HepG2 (cell line): ENCODE data around the gene PLPP3. TPM values are rescaled to one million over a fixed set of nuclear protein-coding genes. Genes with fewer than 3 reads are reported as not detected.
A peak's percentile ranks its signal among the peaks of the same experiment; 100 is the strongest.

Source experiments
- ELF1 ChIP-seq: sonication (generic); formaldehyde crosslinking; IDR thresholded peaks from 2 replicates; pipeline ENCODE4 v1.4.0; 2020; ENCODE audit warnings: missing genetic modification reagents
- ELF4 ChIP-seq: sonication (generic); formaldehyde crosslinking; IDR thresholded peaks from 2 replicates; pipeline ENCODE4 v1.5.0; 2020; ENCODE audit warnings: missing genetic modification reagents, mild to moderate bottlenecking, moderate library complexity, borderline replicate concordance
- HMG20B ChIP-seq: conservative IDR thresholded peaks from 2 replicates; pipeline ENCODE4 v1.6.1; 2016; ENCODE audit warnings: missing genetic modification reagents, missing compliant biosample characterization
- IRF2 ChIP-seq: IDR thresholded peaks from 2 replicates; pipeline ENCODE4 v1.6.1; 2018; ENCODE audit warnings: missing genetic modification reagents, missing compliant biosample characterization
- KDM3A ChIP-seq: IDR thresholded peaks from 2 replicates; pipeline ENCODE4 v1.6.1; 2018; ENCODE audit warnings: low read depth, missing compliant biosample characterization
- MEIS2 ChIP-seq: sonication (generic); formaldehyde crosslinking; IDR thresholded peaks from 2 replicates; pipeline ENCODE4 v1.9.0; 2021; ENCODE audit warnings: mild to moderate bottlenecking, missing genetic modification reagents
- PATZ1 ChIP-seq: sonication (generic); formaldehyde crosslinking; IDR thresholded peaks from 2 replicates; pipeline ENCODE4 v1.4.0; 2020; ENCODE audit warnings: missing genetic modification reagents
- PBX2 ChIP-seq: IDR thresholded peaks from 2 replicates; pipeline ENCODE4 v1.6.1; 2016; ENCODE audit warnings: control low read depth
- PCBP1 ChIP-seq: fragments of 200-400 bp; formaldehyde crosslinking; IDR thresholded peaks from 2 replicates; pipeline ENCODE4 v1.6.1; 2017; ENCODE audit warnings: mild to moderate bottlenecking, low read depth, low read length, borderline replicate concordance
- RBM39 ChIP-seq: fragments of 200-400 bp; formaldehyde crosslinking; IDR thresholded peaks from one replicate; pipeline ENCODE4 v1.6.1; 2018; ENCODE audit warnings: antibody characterized with exemption, mild to moderate bottlenecking, low read depth, low read length; ENCODE audit not compliant: poor library complexity, severe bottlenecking
- SIX1 ChIP-seq: sonication (generic); formaldehyde crosslinking; IDR thresholded peaks from 2 replicates; pipeline ENCODE4 v1.4.0; 2020; ENCODE audit warnings: missing genetic modification reagents, borderline replicate concordance
- SRSF4 ChIP-seq: fragments of 200-400 bp; formaldehyde crosslinking; IDR thresholded peaks from one replicate; pipeline ENCODE4 v1.6.1; 2018; ENCODE audit warnings: mild to moderate bottlenecking, low read depth, low read length, moderate library complexity; ENCODE audit not compliant: poor library complexity, severe bottlenecking
- TAF1 ChIP-seq: sonication (generic); formaldehyde crosslinking; IDR thresholded peaks from 2 replicates; pipeline ENCODE4 v1.4.0; 2020; ENCODE audit warnings: missing genetic modification reagents
- TCF7 ChIP-seq: sonication (generic); IDR thresholded peaks from 2 replicates; pipeline ENCODE4 v1.6.1; 2016; ENCODE audit warnings: antibody characterized with exemption, low read depth
- THAP9 ChIP-seq: sonication (generic); formaldehyde crosslinking; IDR thresholded peaks from 2 replicates; pipeline ENCODE4; 2020; ENCODE audit warnings: missing genetic modification reagents, mild to moderate bottlenecking, borderline replicate concordance
- TRIM24 ChIP-seq: sonication (generic); formaldehyde crosslinking; IDR thresholded peaks from 2 replicates; pipeline ENCODE4 v1.8.0; 2022; ENCODE audit warnings: mild to moderate bottlenecking, missing genetic modification reagents
- ZBTB33 ChIP-seq: sonication (generic); formaldehyde crosslinking; IDR thresholded peaks from 2 replicates; pipeline ENCODE4 v1.4.0; 2020; ENCODE audit warnings: missing genetic modification reagents
- ZNF225 ChIP-seq: sonication (generic); formaldehyde crosslinking; IDR thresholded peaks from 2 replicates; pipeline ENCODE4 v1.4.0; 2020; ENCODE audit warnings: mild to moderate bottlenecking, missing genetic modification reagents
- ZNF253 ChIP-seq: sonication (generic); formaldehyde crosslinking; IDR thresholded peaks from 2 replicates; pipeline ENCODE4 v1.8.0; 2022; ENCODE audit warnings: mild to moderate bottlenecking, missing genetic modification reagents, borderline replicate concordance
- ZNF547 ChIP-seq: sonication (generic); formaldehyde crosslinking; IDR thresholded peaks from 2 replicates; pipeline ENCODE4 v1.5.1; 2020; ENCODE audit warnings: mild to moderate bottlenecking, missing genetic modification reagents
- polyA plus RNA-seq, 8 experiments: library from polyadenylated mRNA; depleted of rRNA in 3 of 8; stranded (reverse) in 7 of 8; unstranded in 1 of 8; fragments of >200 nt; fragmentation: Illumina TruSeq in 4 of 8; extraction: Trizol in 4 of 8; gene quantifications; 2 replicates each; pipeline versions ENCODE4 v1.2.1 to v1.2.3, GENCODE V29; 2011 to 2016; ENCODE audit warnings: low read depth in 4 of 8, missing spikeins in 1 of 8, mixed read lengths in 1 of 8; ENCODE audit not compliant: insufficient read depth in 1 of 8
- total RNA-seq, 5 experiments: library from RNA; depleted of rRNA; stranded (reverse); fragments of >200 nt; fragmentation: Illumina TruSeq; extraction: Trizol; gene quantifications; 2 replicates each; pipeline ENCODE4 v1.2.3, GENCODE V29; 2016; ENCODE audit warnings: low read depth in 1 of 5

Gene PLPP3
- total and polyA plus RNA-seq, 2 of the 13 experiments (the other 11 are each of a cell fraction or from before 2014, with no cell fraction given) = 49.7 to 65.8 TPM

- TF ChIP-seq THAP9 (no peak; the same call in 1 of the 2 replicates), PATZ1 (CRISPR knock-in tag) (no peak), PCBP1 (no peak), MEIS2 (CRISPR knock-in tag) (no peak), IRF2 (no peak), SIX1 (no peak), ZBTB33 (no peak), ZNF547 (CRISPR knock-in tag) (no peak), HMG20B (CRISPR knock-in tag) (no peak), ELF4 (CRISPR knock-in tag) (0 out of 2 replicates have a peak, but pooled peaks have one; percentile 45), SRSF4 (no peak), PBX2 (no peak), ZNF253 (CRISPR knock-in tag) (no peak), RBM39 (no peak), ZNF225 (CRISPR knock-in tag) (peak; percentile 47; the same call in 1 of the 2 replicates), TRIM24 (CRISPR knock-in tag) (no peak), ELF1 (CRISPR knock-in tag) (peak; percentile 53), KDM3A (CRISPR knock-in tag) (0 out of 2 replicates have a peak, but pooled peaks have one; percentile 18), TCF7 (no peak), TAF1 (no peak; the same call in 1 of the 2 replicates)
These were observed 1.0 kb downstream of the PLPP3 start (continued) for GRCh38 chr1:56578138-56578962.
